Measurements from ENCODE around the gene PHLDA3.

The PHLDA3 gene

GRCh38 chr1:201460814-201461644, 8.0 kb downstream of the PHLDA3 start:
- DNase-seq = no peak

DNA sequence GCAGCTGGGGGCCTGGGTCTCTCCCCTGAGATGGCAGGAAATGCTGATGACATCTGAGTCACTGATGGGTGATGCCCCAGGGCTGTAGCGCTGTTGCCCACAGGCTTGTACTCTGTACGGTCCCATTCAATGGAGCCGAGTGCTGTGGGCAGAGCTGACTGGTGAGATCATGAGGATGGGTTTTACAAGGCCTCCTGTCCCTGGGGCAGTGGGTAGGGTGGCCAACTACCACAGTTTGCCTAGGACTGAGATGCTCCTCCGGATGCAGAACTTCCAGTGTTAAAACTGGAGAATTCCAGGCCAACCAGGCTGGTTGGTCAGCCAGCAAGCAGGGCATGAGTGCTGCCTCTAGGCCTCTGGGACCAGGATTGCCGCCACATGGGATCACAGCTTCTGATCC, 9.2 kb downstream of the PHLDA3 start:
- DNase-seq = no peak

DNA sequence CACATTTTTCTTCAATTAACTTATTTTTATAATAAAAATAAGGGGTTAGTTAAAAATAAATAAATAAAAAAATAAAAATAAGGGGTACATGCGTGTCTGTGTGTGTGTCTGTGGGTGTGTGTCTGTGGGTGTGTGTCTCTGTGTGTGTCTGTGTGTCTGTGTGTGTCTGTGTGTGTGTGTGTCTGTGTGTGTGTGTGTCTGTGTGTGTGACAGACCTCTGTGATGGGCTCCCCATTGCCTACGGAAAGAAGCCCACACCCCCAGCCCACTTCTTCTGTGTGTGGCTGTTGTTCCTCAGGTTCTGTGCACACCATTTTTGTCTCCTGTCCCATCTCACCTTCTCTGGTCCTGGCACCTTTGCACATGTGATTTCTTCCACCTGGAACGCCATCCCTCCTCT, 9.9 kb downstream of the PHLDA3 start:
- no peak for DNase-seq

DNA sequence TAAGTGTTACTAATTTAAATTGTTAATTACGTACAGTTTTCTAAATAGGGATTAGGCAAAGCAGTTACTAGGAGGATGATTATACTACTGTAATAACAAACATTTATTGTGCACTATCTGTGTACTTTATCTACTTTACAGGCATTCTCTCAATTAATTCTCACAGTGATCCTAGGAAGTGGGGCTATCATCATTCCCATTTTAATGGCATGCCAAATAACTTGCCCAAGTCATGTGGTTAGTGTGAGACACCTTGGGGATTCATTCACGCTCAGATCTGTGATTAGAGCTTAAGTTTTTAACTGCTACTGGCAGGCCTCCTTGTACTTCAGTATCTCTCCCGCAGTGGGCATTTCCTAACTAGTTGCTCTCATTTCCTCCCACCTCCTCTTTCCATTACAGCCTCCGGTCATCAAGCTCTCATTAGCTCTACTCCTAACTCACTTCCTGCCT, 11.5 kb downstream of the PHLDA3 start:
- no peak for DNase-seq

GRCh38 chr1:201456499-201457309, 12.3 kb downstream of the PHLDA3 start:
- no peak for DNase-seq

DNA sequence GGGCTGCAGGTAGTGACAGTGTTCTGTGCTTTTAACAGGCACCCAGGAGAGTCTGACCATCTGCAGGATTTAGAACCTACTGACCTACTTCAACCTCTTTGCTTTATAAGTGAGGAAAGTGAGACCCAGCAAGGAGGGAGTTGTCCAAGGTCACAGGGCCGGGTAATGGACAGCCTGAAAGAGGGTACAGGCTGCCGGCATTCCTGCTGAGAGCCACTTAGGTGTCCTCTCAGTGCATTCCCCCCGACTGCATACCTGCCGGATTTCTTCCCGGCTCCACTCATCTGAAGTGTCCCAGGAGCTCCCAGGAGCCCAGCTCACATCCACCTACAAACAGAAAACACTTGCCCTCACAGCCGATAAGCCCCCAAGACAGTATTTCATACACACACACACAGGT, 13.9 kb downstream of the PHLDA3 start:
- DNase-seq = no peak

DNA sequence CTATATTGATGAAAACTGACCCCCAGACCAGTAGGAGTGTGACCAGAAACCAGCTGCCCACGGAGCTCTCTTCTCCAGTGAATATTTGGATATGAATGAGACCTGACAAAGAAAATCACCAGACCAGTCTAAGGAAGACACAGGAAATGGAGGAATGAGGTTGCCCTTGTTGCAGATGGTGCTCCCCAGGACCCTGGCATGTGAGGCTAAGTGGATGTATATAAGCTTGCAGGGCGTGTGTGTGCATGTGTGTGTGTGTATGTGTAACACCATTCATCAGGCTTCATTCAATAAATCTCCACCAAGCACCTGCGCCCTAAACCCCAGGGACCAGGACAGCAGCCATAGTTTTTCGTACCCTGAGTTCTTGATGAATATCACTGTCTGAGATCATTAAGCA, 14.4 kb downstream of the PHLDA3 start:
- DNase-seq = no peak

DNA sequence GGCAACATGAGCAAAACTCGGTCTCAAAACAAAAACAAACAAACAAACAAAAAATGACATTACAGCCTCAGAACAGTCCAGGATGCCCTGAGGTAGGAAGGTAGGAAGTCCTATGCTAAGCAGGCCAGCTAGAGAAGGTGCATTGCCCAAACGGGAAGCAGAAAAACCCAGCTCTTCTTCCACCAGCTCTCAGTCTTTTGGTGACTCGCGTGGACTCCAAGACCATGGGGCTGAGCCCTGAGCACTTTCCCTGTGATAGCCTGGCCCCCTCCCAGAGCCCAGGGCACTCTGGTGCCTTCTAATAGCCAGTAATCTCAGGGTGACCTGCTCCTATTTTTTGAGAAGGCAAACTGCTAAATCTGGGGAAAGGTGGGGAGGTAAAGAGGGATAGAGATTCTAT, 16.1 kb downstream of the PHLDA3 start:
- DNase-seq = no peak

GRCh38 chr1:201450721-201451291, 18.2 kb downstream of the PHLDA3 start:
- DNase-seq = no peak

- no peak for DNase-seq
These were observed 20.0 kb downstream of the PHLDA3 start for GRCh38 chr1:201448990-201449389.

DNA sequence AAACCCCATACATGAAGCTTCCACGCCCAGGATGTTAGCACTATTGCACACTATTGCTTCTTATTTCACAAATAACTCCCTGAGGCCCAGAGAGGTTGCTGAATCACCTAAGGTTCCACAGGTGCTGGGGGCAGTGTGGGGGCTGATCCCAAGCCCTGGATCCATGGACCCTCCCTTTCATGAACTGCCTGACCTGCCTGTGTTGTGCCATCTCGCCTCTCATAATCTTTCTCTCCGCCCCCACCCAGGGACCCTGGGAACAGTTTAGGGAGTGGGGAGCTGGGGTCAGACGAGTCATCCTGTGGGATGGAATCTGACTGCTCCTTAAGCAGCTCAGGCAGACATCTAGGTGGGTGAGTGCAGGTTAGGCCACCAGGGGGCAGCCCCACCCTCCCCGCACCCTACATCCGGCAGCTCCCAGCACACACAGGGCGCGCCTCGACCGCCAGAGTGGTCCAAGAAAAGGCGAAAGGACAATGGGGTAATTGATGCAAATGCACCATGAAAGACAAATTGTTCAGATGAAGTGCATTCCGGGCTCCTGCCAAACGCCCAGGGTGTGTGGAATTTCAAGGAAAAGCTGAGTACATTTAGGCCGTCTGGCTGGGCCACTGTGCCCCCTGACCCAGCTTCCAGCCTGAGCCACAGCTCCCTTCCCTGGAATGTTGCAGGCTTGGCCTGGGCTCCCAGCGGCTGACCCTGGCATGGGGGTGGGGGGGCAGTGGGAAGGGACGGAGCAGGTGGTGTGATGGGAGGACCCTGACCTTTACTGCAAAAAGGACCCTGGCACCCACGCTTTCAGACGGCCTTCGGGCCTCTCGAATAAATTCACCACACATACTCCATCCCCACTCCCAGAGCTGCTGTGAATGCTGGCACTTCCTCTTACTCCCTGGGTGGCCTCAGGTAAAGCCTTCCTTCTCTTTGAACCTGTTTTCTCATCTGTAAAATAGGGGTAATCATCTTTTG, 20.8 kb downstream of the PHLDA3 start:
- no peak for DNase-seq

DNA sequence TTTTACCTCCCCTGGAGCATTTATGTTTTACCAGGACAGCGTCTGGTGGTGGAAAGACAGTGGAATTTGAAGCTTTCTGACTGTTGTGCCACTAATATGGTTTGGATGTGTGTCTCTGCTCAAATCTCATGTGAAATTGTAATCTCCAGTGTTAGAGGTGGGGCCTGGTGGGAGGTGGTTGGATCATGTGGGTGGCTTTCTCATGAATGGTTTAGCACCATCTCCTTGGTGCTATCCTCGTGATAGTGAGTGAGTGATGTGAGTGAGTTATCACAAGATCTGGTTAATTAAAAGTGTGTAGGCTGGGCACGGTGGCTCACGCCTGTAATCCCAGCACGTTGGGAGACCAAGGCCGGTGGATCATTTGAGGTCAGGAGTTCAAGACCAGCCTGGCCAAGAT, 23.7 kb downstream of the PHLDA3 start:
- no peak for DNase-seq

DNA sequence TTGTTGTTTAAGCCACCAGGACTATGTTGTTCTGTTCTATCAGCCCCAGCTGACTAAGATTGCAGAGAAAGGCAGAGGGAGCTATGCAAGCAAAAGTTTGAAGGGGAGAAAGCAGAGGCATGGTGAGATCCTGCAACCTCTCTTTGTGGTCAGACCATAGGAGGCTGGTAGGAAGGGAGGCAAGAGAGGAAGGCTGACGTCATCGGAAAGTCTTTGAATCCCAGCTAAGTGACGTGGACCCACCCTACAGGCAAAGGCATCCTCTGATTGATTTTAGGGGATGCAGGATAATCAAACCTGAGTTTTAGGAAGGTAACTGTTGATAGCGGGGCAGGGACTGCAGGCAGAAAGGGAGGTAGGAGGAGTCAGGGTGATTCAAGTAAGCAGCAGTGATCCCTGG, 24.2 kb downstream of the PHLDA3 start:
- DNase-seq = no peak

GRCh38 chr1:201443747-201444146, 25.2 kb downstream of the PHLDA3 start:
- DNase-seq = no peak

GRCh38 chr1:201436969-201437368, 32.0 kb downstream of the PHLDA3 start:
- no peak for DNase-seq

GRCh38 chr1:201436393-201436792, 32.6 kb downstream of the PHLDA3 start:
- DNase-seq = no peak

DNA sequence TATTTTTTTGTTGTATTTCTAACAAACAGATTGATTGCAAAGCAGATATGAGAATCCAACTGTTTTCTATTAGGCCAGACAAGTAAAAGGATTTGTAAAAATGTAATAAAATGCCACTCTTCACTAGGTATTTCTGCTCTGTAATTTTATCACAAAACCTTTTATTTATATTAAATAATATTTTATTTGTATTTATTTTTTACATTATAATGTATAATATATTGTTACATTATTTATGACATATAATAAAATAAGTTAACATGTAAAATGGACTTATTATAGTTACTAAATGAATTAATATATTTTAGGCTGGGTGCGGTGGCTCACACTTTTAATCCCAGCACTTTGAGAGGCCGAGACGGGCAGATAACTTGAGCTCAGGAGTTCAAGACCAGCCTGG, 34.7 kb downstream of the PHLDA3 start:
- DNase-seq = no peak

DNA sequence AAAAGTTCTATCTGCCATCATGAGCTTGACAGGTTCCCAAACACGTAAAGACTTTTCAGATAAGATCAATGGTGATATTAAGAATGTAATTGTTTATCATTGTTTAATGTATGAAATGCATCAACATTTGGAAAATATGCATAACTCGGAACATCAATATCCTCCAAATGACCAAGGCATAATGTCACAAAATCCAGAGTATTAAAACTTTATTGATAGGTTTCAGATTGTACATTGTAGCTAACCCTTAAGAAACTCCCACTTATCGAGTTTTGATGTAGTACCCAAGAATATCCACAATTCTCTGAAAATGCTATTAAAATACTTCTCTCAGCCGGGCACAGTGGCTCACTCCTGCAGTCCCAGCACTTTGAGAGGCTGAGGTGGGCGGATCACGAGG, 35.4 kb downstream of the PHLDA3 start:
- DNase-seq = no peak

GRCh38 chr1:201430776-201431175, 38.2 kb downstream of the PHLDA3 start:
- DNase-seq = no peak

DNA sequence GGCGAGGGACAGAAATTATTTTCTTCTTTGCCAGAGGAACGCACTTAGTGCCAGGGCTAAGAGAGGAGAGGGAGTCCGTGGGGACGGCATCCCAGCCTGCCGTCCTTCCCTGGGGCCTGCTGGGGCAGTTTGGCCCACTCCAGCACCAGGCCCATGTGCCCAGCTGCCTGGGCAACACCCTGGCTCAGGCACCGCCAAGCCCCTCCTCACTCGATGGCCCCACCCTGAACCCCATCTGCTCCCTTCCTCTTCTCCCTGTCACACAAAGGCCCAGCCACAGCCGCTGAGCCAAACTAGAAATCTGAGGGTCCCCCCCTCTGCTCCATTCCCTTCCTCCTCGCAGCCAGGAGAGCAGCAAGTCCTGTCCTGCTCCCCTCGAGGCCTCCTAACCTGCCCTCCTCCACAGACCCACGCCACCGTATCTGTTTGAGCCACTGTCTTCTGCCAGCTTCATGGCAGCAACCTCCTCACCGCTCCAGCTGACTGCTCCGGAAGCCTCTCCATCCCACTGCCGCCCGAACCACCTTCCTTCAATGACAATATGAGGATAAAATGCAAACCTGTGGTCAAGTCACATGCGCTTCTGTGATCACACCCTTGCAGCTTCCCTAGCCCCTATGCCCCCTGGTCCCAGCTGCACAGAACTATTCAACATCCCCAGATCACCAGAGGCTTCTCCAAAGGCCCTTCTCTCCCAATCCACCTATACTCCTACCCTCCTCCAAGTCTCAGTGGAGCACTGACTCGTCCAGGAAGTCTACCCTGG, 39.1 kb downstream of the PHLDA3 start:
- DNase-seq = no peak

- DNase-seq = no peak
These were observed 41.0 kb downstream of the PHLDA3 start for GRCh38 chr1:201427963-201428362.
